GM21528 (cell line): ENCODE results near the gene RHBDD1.

ENCODE experiments used
- ATAC-seq: cut with Tn5 transposase; IDR thresholded peaks from one replicate; pipeline ENCODE4 v1.9.1; 2021; ENCODE audit warnings: mild to moderate bottlenecking, moderate library complexity; ENCODE audit not compliant: unreplicated experiment, low FRiP score

Gene RHBDD1

GRCh38 chr2:226909836-226910235, 74.0 kb downstream of the RHBDD1 start:
- ATAC-seq, result no peak

- ATAC-seq, result no peak
Observed at GRCh38 chr2:226910384-226910783, 74.5 kb downstream of the RHBDD1 start.

GRCh38 chr2:226911932-226912331, 76.1 kb downstream of the RHBDD1 start:
- no peak for ATAC-seq

- no peak for ATAC-seq
Observed at GRCh38 chr2:226913641-226914040, 77.8 kb downstream of the RHBDD1 start.

GRCh38 chr2:226915846-226916360, 80.0 kb downstream of the RHBDD1 start:
- no peak for ATAC-seq

- peak; percentile 80 for ATAC-seq
Observed at GRCh38 chr2:226916669-226917068, 80.8 kb downstream of the RHBDD1 start.

GRCh38 chr2:226932443-226932842, 96.6 kb downstream of the RHBDD1 start:
- no peak for ATAC-seq

GRCh38 chr2:226934546-226935201, 98.8 kb downstream of the RHBDD1 start:
- ATAC-seq, result no peak

- no peak for ATAC-seq
Observed at GRCh38 chr2:226943862-226944620, 108.2 kb downstream of the RHBDD1 start.

- ATAC-seq, result no peak
Observed at GRCh38 chr2:226953206-226953605, 117.4 kb downstream of the RHBDD1 start.

GRCh38 chr2:226953826-226954225, 118.0 kb downstream of the RHBDD1 start:
- no peak for ATAC-seq

GRCh38 chr2:226956659-226957058, 120.8 kb downstream of the RHBDD1 start:
- ATAC-seq, result no peak

- no peak for ATAC-seq
Observed at GRCh38 chr2:226959418-226959817, 123.6 kb downstream of the RHBDD1 start.

- no peak for ATAC-seq
Observed at GRCh38 chr2:226962176-226962773, 126.4 kb downstream of the RHBDD1 start.

GRCh38 chr2:226963528-226963927, 127.7 kb downstream of the RHBDD1 start:
- no peak for ATAC-seq

GRCh38 chr2:226965376-226965775, 129.5 kb downstream of the RHBDD1 start:
- no peak for ATAC-seq

- no peak for ATAC-seq
Observed at GRCh38 chr2:226969417-226970080, 133.7 kb downstream of the RHBDD1 start.

GRCh38 chr2:226970362-226970761, 134.5 kb downstream of the RHBDD1 start:
- peak; percentile 72 for ATAC-seq

GRCh38 chr2:226971084-226971483, 135.2 kb downstream of the RHBDD1 start:
- ATAC-seq, result peak; percentile 55

- no peak for ATAC-seq
Observed at GRCh38 chr2:226971770-226972169, 135.9 kb downstream of the RHBDD1 start.

GRCh38 chr2:226973816-226974215, 138.0 kb downstream of the RHBDD1 start:
- ATAC-seq, result no peak
